Mesendoderm (in vitro differentiated cells): ENCODE results near the gene EPB41L2.

Source experiments
- DNase-seq: peaks from one replicate; pipeline ENCODE4 v3.0.0; 2013
- H2AK5ac ChIP-seq: 2 replicates; pipeline ENCODE4 v1.6.1; 2013; ENCODE audit warnings: low read length, inconsistent platforms
- H2BK120ac ChIP-seq: 2 replicates; pipeline ENCODE4 v1.6.1; 2013; ENCODE audit warnings: low read depth, mild to moderate bottlenecking, low read length, moderate library complexity, mixed read lengths
- H2BK15ac ChIP-seq: replicated peaks from 2 replicates; pipeline ENCODE4 v1.6.1; 2013; ENCODE audit warnings: low read depth, mild to moderate bottlenecking, moderate library complexity
- H2BK5ac ChIP-seq: 2 replicates; pipeline ENCODE4 v1.6.1; 2013; ENCODE audit warnings: low read length, inconsistent platforms
- H3K18ac ChIP-seq: 2 replicates; pipeline ENCODE4 v1.6.1; 2013; ENCODE audit warnings: mild to moderate bottlenecking, low read length, mixed read lengths
- H3K23ac ChIP-seq: one replicate; pipeline ENCODE4 v1.6.1; 2013; ENCODE audit warnings: low read length
- H3K27ac ChIP-seq: 2 replicates; pipeline ENCODE4 v1.5.1; 2013; ENCODE audit warnings: low read depth, mild to moderate bottlenecking, inconsistent platforms, low read length, moderate library complexity
- H3K27me3 ChIP-seq: 2 replicates; pipeline ENCODE4 v1.6.1; 2013; ENCODE audit warnings: low read length, control low read depth, mild to moderate bottlenecking, inconsistent platforms; ENCODE audit not compliant: insufficient read depth, poor library complexity
- H3K36me3 ChIP-seq: 2 replicates; pipeline ENCODE4 v1.6.1; 2013; ENCODE audit warnings: low read length, inconsistent platforms; ENCODE audit not compliant: control insufficient read depth, insufficient read depth
- H3K4ac ChIP-seq: one replicate; pipeline ENCODE4 v1.6.1; 2013; ENCODE audit warnings: low read depth, mild to moderate bottlenecking, low read length, moderate library complexity
- H3K4me1 ChIP-seq: 2 replicates; pipeline ENCODE4 v1.6.1; 2013; ENCODE audit warnings: low read depth, low read length, inconsistent platforms; ENCODE audit not compliant: control insufficient read depth
- H3K4me2 ChIP-seq: 2 replicates; pipeline ENCODE4 v1.6.1; 2013; ENCODE audit warnings: low read length
- H3K4me3 ChIP-seq: 2 replicates; pipeline ENCODE4 v1.5.1; 2013; ENCODE audit warnings: mild to moderate bottlenecking, low read length
- H3K56ac ChIP-seq: one replicate; pipeline ENCODE4 v1.6.1; 2013; ENCODE audit warnings: low read length
- H3K79me1 ChIP-seq: 2 replicates; pipeline ENCODE4 v1.6.1; 2013; ENCODE audit warnings: low read length, inconsistent platforms
- H3K79me2 ChIP-seq: 2 replicates; pipeline ENCODE4 v1.6.1; 2013; ENCODE audit warnings: mild to moderate bottlenecking, low read length; ENCODE audit not compliant: control insufficient read depth, insufficient read depth
- H3K9ac ChIP-seq: 2 replicates; pipeline ENCODE4 v1.6.1; 2013; ENCODE audit warnings: low read length, inconsistent platforms
- H4K5ac ChIP-seq: one replicate; pipeline ENCODE4 v1.6.1; 2013; ENCODE audit warnings: low read length
- H4K8ac ChIP-seq: one replicate; pipeline ENCODE4 v1.6.1; 2013; ENCODE audit warnings: low read depth, mild to moderate bottlenecking, control low read depth, low read length, moderate library complexity
- WGBS: extraction: QIAGEN DNeasy Blood & Tissue Kit; methylation state at CpG from one replicate; pipeline ENCODE4 v1.1.7; 2013; ENCODE audit warnings: low lambda C conversion rate, missing lambda C conversion rate; ENCODE audit not compliant: insufficient coverage; ENCODE audit errors: extremely low coverage; 5-methylcytosine and 5-hydroxymethylcytosine counted together

Gene EPB41L2

GRCh38 chr6:130908958-130909357, 154.1 kb downstream of the EPB41L2 start:
- WGBS = no CpG with 5 or more reads among the region's 2 CpGs
- Histone ChIP-seq H4K5ac (no peak overlapping the region), H3K4me1 (peaks cover 4% of the 10 kb centered on the region), H4K8ac (no peak overlapping the region), H3K79me1 (peaks cover 6% of the 10 kb centered on the region), H3K56ac (no peak overlapping the region), H2BK5ac (no peak overlapping the region), H3K18ac (no peak overlapping the region), H3K4ac (no peak overlapping the region), H3K9ac (no peak overlapping the region), H3K36me3 (no peaks in the 10 kb centered on the region), H3K27ac (peak overlapping the region; percentile 23), H2AK5ac (no peak overlapping the region), H3K27me3 (no peaks in the 10 kb centered on the region), H3K4me2 (no peak overlapping the region), H3K4me3 (no peak overlapping the region), H3K23ac (no peak overlapping the region), H2BK15ac (no peak overlapping the region), H2BK120ac (no peak overlapping the region), H3K79me2 (no peaks in the 10 kb centered on the region)
- DNase-seq = no peak

- no peak overlapping the region for H2BK5ac ChIP-seq
- H3K36me3 ChIP-seq = no peaks in the 10 kb centered on the region
- no peak overlapping the region for H2AK5ac ChIP-seq
- H3K9ac ChIP-seq = no peak overlapping the region
- no peak overlapping the region for H3K23ac ChIP-seq
- no peak overlapping the region for H3K4ac ChIP-seq
- H4K5ac ChIP-seq = no peak overlapping the region
- H3K4me1 ChIP-seq = peaks cover 3% of the 10 kb centered on the region
- no peak overlapping the region for H3K4me3 ChIP-seq
- no peak for DNase-seq
- no peak overlapping the region for H4K8ac ChIP-seq
- H2BK120ac ChIP-seq = no peak overlapping the region
- no peak overlapping the region for H2BK15ac ChIP-seq
- H3K27me3 ChIP-seq = no peaks in the 10 kb centered on the region
- H3K56ac ChIP-seq = no peak overlapping the region
- peaks cover 6% of the 10 kb centered on the region for H3K79me1 ChIP-seq
- no peaks in the 10 kb centered on the region for H3K79me2 ChIP-seq
- H3K4me2 ChIP-seq = no peak overlapping the region
- H3K18ac ChIP-seq = no peak overlapping the region
- no peak overlapping the region for H3K27ac ChIP-seq
Measured at GRCh38 chr6:130908188-130908587, 154.9 kb downstream of the EPB41L2 start.

GRCh38 chr6:130907687-130908086, 155.4 kb downstream of the EPB41L2 start:
- H3K79me1 ChIP-seq = peaks cover 6% of the 10 kb centered on the region
- H3K23ac ChIP-seq = no peak overlapping the region
- no peak overlapping the region for H3K9ac ChIP-seq
- H3K4me1 ChIP-seq = no peaks in the 10 kb centered on the region
- H3K27me3 ChIP-seq = no peaks in the 10 kb centered on the region
- no peak for DNase-seq
- no peak overlapping the region for H3K4me3 ChIP-seq
- 100% methylated on average over 1 of the region's 3 CpGs for WGBS
- H3K4ac ChIP-seq = no peak overlapping the region
- H2BK120ac ChIP-seq = no peak overlapping the region
- no peak overlapping the region for H2BK15ac ChIP-seq
- H4K5ac ChIP-seq = no peak overlapping the region
- no peak overlapping the region for H3K27ac ChIP-seq
- H3K79me2 ChIP-seq = no peaks in the 10 kb centered on the region
- H3K56ac ChIP-seq = no peak overlapping the region
- H2BK5ac ChIP-seq = no peak overlapping the region
- no peak overlapping the region for H4K8ac ChIP-seq
- H3K36me3 ChIP-seq = no peaks in the 10 kb centered on the region
- H3K18ac ChIP-seq = no peak overlapping the region
- no peak overlapping the region for H2AK5ac ChIP-seq
- no peak overlapping the region for H3K4me2 ChIP-seq

GRCh38 chr6:130906736-130907381, 156.2 kb downstream of the EPB41L2 start:
- Histone ChIP-seq H3K56ac (no peak overlapping the region), H2BK120ac (no peak overlapping the region), H3K27me3 (no peaks in the 10 kb centered on the region), H2AK5ac (no peak overlapping the region), H3K4ac (no peak overlapping the region), H3K9ac (no peak overlapping the region), H3K4me1 (no peaks in the 10 kb centered on the region), H3K79me2 (no peaks in the 10 kb centered on the region), H4K8ac (no peak overlapping the region), H3K4me3 (no peak overlapping the region), H3K79me1 (peaks cover 2% of the 10 kb centered on the region), H3K4me2 (no peak overlapping the region), H3K27ac (no peak overlapping the region), H3K23ac (no peak overlapping the region), H3K18ac (no peak overlapping the region), H2BK5ac (no peak overlapping the region), H2BK15ac (no peak overlapping the region), H4K5ac (no peak overlapping the region), H3K36me3 (no peaks in the 10 kb centered on the region)
- WGBS = no CpG with 5 or more reads among the region's 2 CpGs
- no peak for DNase-seq

GRCh38 chr6:130903602-130904001, 159.4 kb downstream of the EPB41L2 start:
- H3K79me2 ChIP-seq = no peaks in the 10 kb centered on the region
- no peaks in the 10 kb centered on the region for H3K79me1 ChIP-seq
- H3K4ac ChIP-seq = no peak overlapping the region
- H3K23ac ChIP-seq = no peak overlapping the region
- H3K36me3 ChIP-seq = no peaks in the 10 kb centered on the region
- H4K5ac ChIP-seq = no peak overlapping the region
- no peak overlapping the region for H3K56ac ChIP-seq
- H4K8ac ChIP-seq = no peak overlapping the region
- no peak overlapping the region for H2BK5ac ChIP-seq
- H3K4me2 ChIP-seq = no peak overlapping the region
- no peaks in the 10 kb centered on the region for H3K27me3 ChIP-seq
- no peak overlapping the region for H2BK15ac ChIP-seq
- H2AK5ac ChIP-seq = no peak overlapping the region
- DNase-seq = no peak
- no peak overlapping the region for H2BK120ac ChIP-seq
- no peak overlapping the region for H3K4me3 ChIP-seq
- H3K9ac ChIP-seq = no peak overlapping the region
- H3K4me1 ChIP-seq = no peaks in the 10 kb centered on the region
- no peak overlapping the region for H3K18ac ChIP-seq
- H3K27ac ChIP-seq = no peak overlapping the region

GRCh38 chr6:130903007-130903406, 160.0 kb downstream of the EPB41L2 start:
- H3K27me3 ChIP-seq = no peaks in the 10 kb centered on the region
- no peak overlapping the region for H3K4ac ChIP-seq
- H3K79me1 ChIP-seq = no peaks in the 10 kb centered on the region
- no peak overlapping the region for H3K4me2 ChIP-seq
- no peak for DNase-seq
- WGBS = no CpG with 5 or more reads among the region's 1 CpG
- H2BK120ac ChIP-seq = no peak overlapping the region
- H3K9ac ChIP-seq = no peak overlapping the region
- H3K56ac ChIP-seq = no peak overlapping the region
- no peak overlapping the region for H3K18ac ChIP-seq
- no peak overlapping the region for H4K5ac ChIP-seq
- H3K4me3 ChIP-seq = no peak overlapping the region
- no peak overlapping the region for H4K8ac ChIP-seq
- H2BK5ac ChIP-seq = no peak overlapping the region
- no peak overlapping the region for H2AK5ac ChIP-seq
- H3K27ac ChIP-seq = no peak overlapping the region
- no peak overlapping the region for H3K23ac ChIP-seq
- no peak overlapping the region for H2BK15ac ChIP-seq
- no peaks in the 10 kb centered on the region for H3K36me3 ChIP-seq
- H3K4me1 ChIP-seq = no peaks in the 10 kb centered on the region
- H3K79me2 ChIP-seq = no peaks in the 10 kb centered on the region
